GM18520 (cell line): ENCODE data around the gene PSME1.
A peak's percentile ranks its signal among the peaks of the same experiment; 100 is the strongest.

Source experiments
- ATAC-seq: cut with Tn5 transposase; IDR thresholded peaks from one replicate; pipeline ENCODE4 v1.9.1; 2021; ENCODE audit not compliant: unreplicated experiment

Gene PSME1

GRCh38 chr14:24171422-24172260 is 35.6 kb downstream of the PSME1 start, which contains the start of gene REC8:
Gene REC8, plus strand, starts transcription at chr14:24172080. Its CDS starts 473 bp downstream, at chr14:24172553.
- ATAC-seq: peak; percentile 51

- no peak for ATAC-seq
These were observed 36.4 kb downstream of the PSME1 start for GRCh38 chr14:24172261-24172860.

GRCh38 chr14:24172871-24173281 is 36.9 kb downstream of the PSME1 start:
- ATAC-seq: no peak

- ATAC-seq: no peak
These were observed 40.6 kb downstream of the PSME1 start for GRCh38 chr14:24176599-24176998.

GRCh38 chr14:24177041-24177825 is 41.2 kb downstream of the PSME1 start:
- ATAC-seq: no peak

- ATAC-seq: no peak
These were observed 41.9 kb downstream of the PSME1 start for GRCh38 chr14:24177891-24178290.

- no peak for ATAC-seq
These were observed 42.6 kb downstream of the PSME1 start for GRCh38 chr14:24178399-24179178.

GRCh38 chr14:24179294-24179960 is 43.4 kb downstream of the PSME1 start:
- ATAC-seq: no peak

GRCh38 chr14:24179961-24180796 is 44.2 kb downstream of the PSME1 start:
- no peak for ATAC-seq

- no peak for ATAC-seq
These were observed 45.5 kb downstream of the PSME1 start for GRCh38 chr14:24181371-24182077.

- no peak for ATAC-seq
These were observed 46.3 kb downstream of the PSME1 start for GRCh38 chr14:24182110-24182882.

GRCh38 chr14:24183014-24183481 is 47.1 kb downstream of the PSME1 start:
- no peak for ATAC-seq

- ATAC-seq: no peak
These were observed 48.3 kb downstream of the PSME1 start for GRCh38 chr14:24184104-24184970.

- ATAC-seq: no peak
These were observed 49.0 kb downstream of the PSME1 start for GRCh38 chr14:24185026-24185425.

- ATAC-seq: no peak
These were observed 49.7 kb downstream of the PSME1 start for GRCh38 chr14:24185741-24186140.

GRCh38 chr14:24186831-24187538 is 51.0 kb downstream of the PSME1 start:
- ATAC-seq: no peak
